ENCODE measurements around the gene AFF3. TPM values are rescaled to one million over a fixed set of nuclear protein-coding genes. Genes with fewer than 3 reads are reported as not detected.

The AFF3 gene
- total RNA-seq, 6 experiments from 2014 or later = 0.80 to 8.2 (median 6.8) TPM

- DNase-seq = no peak
- peaks cover 4% of the 10 kb centered on the region; the same call in 1 of the 2 replicates for H3K4me1 Mint-ChIP-seq (ENCODE audit: low read depth)
- peaks cover 19% of the 10 kb centered on the region for H3K9me3 Mint-ChIP-seq
- no peak for TF ChIP-seq CTCF (IDR thresholded peaks at IDR 0.05)
- no peak overlapping the region for H3K27ac Mint-ChIP-seq
- peaks cover 18% of the 10 kb centered on the region for H3K36me3 Mint-ChIP-seq (ENCODE audit: low read depth)
- H3K27me3 Mint-ChIP-seq (ENCODE audit: insufficient read depth) = peaks cover 11% of the 10 kb centered on the region; the same call in 1 of the 2 replicates
- no peak overlapping the region for H3K4me3 Mint-ChIP-seq
Observed at GRCh38 chr2:100064592-100065428, 77.6 kb downstream of the AFF3 start.

- Mint-ChIP-seq H3K36me3 (ENCODE audit: low read depth) (peaks cover 18% of the 10 kb centered on the region), H3K4me3 (no peak overlapping the region)
Observed at GRCh38 chr2:100064165-100064564, 78.2 kb downstream of the AFF3 start.

GRCh38 chr2:100063459-100063953 is 78.9 kb downstream of the AFF3 start:
- H3K4me3 Mint-ChIP-seq = no peak overlapping the region
- H3K27ac Mint-ChIP-seq = no peak overlapping the region
- TF ChIP-seq CTCF (IDR thresholded peaks at IDR 0.05) = no peak
- no peak for DNase-seq
- H3K27me3 Mint-ChIP-seq (ENCODE audit: insufficient read depth) = peaks cover 4% of the 10 kb centered on the region; the same call in 1 of the 2 replicates
- H3K36me3 Mint-ChIP-seq (ENCODE audit: low read depth) = peaks cover 18% of the 10 kb centered on the region
- H3K9me3 Mint-ChIP-seq = peaks cover 19% of the 10 kb centered on the region
- H3K4me1 Mint-ChIP-seq (ENCODE audit: low read depth) = peaks cover 2% of the 10 kb centered on the region

More at GRCh38 chr2:100064165-100064564, 78.2 kb downstream of the AFF3 start:
- peaks cover 19% of the 10 kb centered on the region for H3K9me3 Mint-ChIP-seq
- H3K27me3 Mint-ChIP-seq (ENCODE audit: insufficient read depth) = peaks cover 10% of the 10 kb centered on the region; the same call in 1 of the 2 replicates
- H3K4me1 Mint-ChIP-seq (ENCODE audit: low read depth) = no peaks in the 10 kb centered on the region; the same call in 1 of the 2 replicates
- TF ChIP-seq CTCF (IDR thresholded peaks at IDR 0.05) = no peak
- DNase-seq = no peak
- H3K27ac Mint-ChIP-seq = no peak overlapping the region

GRCh38 chr2:100062336-100062735 is 80.1 kb downstream of the AFF3 start:
- peaks cover 13% of the 10 kb centered on the region for H3K4me1 Mint-ChIP-seq (ENCODE audit: low read depth)
- no peak overlapping the region for H3K27ac Mint-ChIP-seq
- DNase-seq = no peak
- TF ChIP-seq CTCF (IDR thresholded peaks at IDR 0.05) = no peak
- no peak overlapping the region for H3K4me3 Mint-ChIP-seq
- peaks cover 4% of the 10 kb centered on the region; the same call in 1 of the 2 replicates for H3K27me3 Mint-ChIP-seq (ENCODE audit: insufficient read depth)
- H3K36me3 Mint-ChIP-seq (ENCODE audit: low read depth) = peaks cover 18% of the 10 kb centered on the region
- H3K9me3 Mint-ChIP-seq = peaks cover 19% of the 10 kb centered on the region

GRCh38 chr2:100060875-100061274 is 81.5 kb downstream of the AFF3 start:
- H3K9me3 Mint-ChIP-seq = peaks cover 19% of the 10 kb centered on the region
- DNase-seq = no peak
- H3K4me3 Mint-ChIP-seq = no peak overlapping the region
- TF ChIP-seq CTCF (IDR thresholded peaks at IDR 0.05) = no peak
- H3K27ac Mint-ChIP-seq = no peak overlapping the region
- H3K4me1 Mint-ChIP-seq (ENCODE audit: low read depth) = peaks cover 28% of the 10 kb centered on the region
- H3K36me3 Mint-ChIP-seq (ENCODE audit: low read depth) = peaks cover 18% of the 10 kb centered on the region
- peaks cover 4% of the 10 kb centered on the region; the same call in 1 of the 2 replicates for H3K27me3 Mint-ChIP-seq (ENCODE audit: insufficient read depth)

Measured in HFFc6 (cell line).